GM21723 (cell line): ENCODE data around the gene GPRC5B.

Experiments used
- ATAC-seq: cut with Tn5 transposase; IDR thresholded peaks from one replicate; pipeline ENCODE4 v1.9.1; 2021; ENCODE audit warnings: mild to moderate bottlenecking, moderate library complexity; ENCODE audit not compliant: unreplicated experiment

Gene GPRC5B

DNA sequence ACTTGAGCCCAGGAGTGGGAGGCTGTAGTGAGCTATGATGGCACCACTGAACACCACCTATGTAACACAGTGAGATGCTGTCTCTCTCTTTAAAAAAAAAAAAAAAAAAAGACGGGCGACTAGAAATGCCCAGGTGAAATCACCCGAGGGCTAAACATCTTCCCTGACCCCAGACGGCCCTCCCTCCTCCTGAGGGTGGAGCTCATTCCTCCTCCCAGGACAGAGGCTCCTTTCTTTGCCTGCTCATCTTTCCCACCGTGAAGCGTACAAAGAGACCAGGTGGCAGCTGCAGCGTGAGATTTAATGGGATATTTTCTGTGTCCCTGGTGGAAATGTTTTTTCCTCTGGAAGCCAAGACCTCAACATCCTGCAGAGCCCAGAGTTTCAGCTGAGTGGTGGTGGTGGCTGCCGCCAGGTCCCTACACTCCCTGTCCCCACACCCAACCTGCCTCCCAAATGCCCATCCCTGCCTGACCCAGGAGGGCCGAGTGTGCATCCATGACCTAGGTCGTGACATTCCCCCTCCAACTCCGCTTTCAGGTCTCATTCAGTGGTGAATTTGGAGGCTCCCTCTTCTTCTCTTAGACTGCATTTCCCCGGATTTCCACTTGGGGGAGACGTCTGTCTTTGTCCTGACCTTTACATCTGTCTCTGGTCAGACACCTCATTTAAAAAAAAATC, 14.4 kb upstream of the GPRC5B start:
- ATAC-seq, result no peak

GRCh38 chr16:19898166-19898565, 13.5 kb upstream of the GPRC5B start:
- no peak for ATAC-seq

- ATAC-seq, result no peak
Measured at GRCh38 chr16:19896951-19897350, 12.3 kb upstream of the GPRC5B start.

DNA sequence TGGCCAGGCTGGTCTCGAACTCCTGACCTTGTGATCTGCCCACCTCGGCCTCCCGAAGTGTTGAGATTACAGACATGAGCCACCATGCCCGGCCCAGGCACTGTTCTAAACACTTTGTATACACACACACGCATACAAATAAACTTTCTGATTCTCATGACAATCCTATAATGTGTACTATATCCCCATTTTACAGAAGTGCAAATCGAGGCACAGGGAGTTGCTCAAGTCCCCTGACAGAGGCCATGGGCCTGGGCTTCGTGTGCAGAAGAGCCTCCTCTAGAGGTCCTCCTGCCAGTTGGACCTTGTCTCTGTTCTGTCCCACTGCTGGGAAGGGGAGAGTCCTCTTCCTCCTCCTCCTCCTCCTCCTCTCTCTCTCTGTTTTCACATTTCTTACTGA, 9.9 kb upstream of the GPRC5B start:
- ATAC-seq, result no peak

GRCh38 chr16:19892902-19893301, 8.3 kb upstream of the GPRC5B start:
- no peak for ATAC-seq

DNA sequence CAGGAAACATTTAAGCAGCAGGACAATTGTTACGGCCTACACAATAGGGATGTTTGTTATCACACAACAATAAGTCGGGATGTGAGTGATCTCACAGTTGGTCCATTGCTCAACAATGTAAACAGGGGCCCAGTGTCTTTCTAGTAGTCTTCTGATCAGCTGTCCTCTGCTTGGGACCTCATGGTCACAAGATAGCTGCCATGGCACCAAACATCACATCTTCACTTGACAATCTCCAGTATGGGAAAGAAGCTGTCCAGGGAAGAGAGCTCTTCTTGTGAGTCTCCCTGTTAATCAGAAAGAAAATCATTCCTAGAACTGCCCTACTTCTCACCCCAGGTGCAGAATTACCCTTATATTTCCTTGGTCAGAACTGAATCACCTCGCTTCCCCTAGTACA, 6.3 kb upstream of the GPRC5B start:
- ATAC-seq, result no peak

DNA sequence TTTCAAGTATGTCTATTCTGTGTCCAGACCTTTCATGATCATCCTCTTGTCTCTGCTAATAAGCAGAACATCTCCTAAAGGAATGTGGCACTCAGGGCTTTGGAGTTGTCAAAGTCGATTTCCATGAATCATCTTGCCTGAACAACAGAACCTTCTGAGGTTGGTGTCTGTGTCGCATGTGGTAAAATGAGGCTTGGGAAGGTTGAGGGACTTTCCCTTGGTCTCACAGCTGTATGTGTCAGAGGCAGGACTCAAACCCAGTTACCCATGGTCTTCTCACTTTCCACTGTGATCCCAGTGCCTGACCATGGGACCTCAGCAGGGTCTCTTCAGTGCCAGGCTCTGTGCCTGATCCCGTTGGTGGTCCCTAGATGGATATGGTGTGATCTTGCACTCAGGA, 4.2 kb upstream of the GPRC5B start:
- no peak for ATAC-seq

- peak; percentile 62 for ATAC-seq
Measured at GRCh38 chr16:19886073-19886941, 1.7 kb upstream of the GPRC5B start.

DNA sequence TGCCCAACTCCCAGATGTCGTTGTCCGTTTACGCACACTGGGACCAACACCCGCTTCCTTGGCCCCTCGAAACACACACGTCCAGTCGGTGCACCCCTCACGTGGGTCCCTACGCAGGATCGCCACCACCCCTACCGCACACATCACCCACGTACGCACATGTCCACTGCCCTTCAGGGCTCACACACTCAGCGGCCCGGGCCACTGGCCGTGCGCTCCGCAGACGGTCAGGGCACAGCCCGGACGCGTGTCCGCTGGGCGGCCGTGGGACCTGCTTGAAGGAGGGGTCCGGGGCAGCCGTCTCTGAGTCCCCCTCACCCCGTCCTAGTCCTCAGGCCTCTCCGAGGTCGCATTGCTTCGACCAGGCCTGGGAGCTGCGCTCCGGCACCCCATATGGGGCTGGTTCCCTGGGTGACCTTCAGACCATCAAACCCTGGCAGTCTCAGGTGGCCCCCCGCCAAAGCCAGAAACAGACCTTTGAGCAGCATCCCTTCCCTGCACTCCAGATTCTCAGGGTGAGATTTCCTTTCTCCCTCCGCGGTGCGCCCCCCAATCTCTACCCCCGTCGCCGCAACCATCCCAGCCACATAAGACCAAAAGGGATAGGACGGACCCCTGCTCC, 914 bp upstream of the GPRC5B start:
- no peak for ATAC-seq

GRCh38 chr16:19883966-19884485, 622 bp downstream of the GPRC5B start:
- no peak for ATAC-seq

DNA sequence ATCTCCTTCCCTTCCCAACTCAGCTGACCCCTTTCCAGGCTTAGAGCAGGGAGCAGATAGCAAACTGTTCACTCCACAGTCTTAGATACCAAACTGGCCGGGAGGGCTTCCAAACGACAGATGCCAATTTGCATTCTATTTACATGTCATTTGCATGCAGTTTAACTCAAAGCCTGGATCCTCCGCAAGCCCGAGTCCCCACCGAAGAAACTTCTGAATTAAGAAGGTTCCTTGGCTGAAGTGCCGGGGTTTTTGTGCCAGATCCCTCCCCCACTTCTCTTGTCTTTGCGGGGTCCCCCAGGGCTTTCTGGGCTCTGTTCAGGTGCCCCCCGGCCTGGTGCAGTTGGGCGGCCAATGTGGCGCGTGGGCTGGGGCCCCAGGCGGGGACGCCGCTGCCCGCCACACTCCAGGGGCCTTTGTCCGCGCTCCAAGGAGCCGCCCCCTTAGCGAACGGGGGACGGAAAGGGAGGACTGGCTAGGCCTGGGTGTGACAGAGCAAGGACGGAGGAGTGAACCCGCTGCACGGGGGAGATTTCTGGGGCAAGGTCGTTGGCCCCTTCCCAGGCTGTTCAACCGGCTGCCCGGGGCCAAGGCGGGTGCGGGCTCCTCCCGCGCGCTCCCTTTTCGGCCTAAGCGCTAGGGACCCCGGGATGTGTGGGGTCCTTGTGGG, 1.2 kb downstream of the GPRC5B start:
- no peak for ATAC-seq

GRCh38 chr16:19882646-19883045, 2.0 kb downstream of the GPRC5B start:
- ATAC-seq, result no peak

GRCh38 chr16:19882186-19882585, 2.5 kb downstream of the GPRC5B start:
- no peak for ATAC-seq

DNA sequence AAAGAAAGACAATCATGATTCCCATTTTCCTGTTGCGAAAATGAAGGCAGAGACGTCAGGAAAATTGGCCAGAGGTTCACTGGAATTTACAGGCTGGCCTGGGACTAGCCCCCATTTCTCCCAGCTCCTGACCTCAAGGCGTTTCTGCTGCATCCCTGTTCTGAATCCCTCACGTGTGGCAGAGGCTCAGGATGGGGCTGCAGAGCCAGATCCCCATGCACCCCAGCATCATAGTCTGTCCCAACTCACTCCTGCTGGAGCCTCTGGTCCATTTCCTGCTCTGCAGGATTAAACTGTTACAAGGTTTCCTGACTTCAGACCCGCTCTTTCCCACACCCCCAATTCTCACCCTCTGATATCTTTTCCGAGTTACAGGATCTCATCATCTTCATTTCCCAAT, 2.9 kb downstream of the GPRC5B start:
- ATAC-seq, result no peak

- ATAC-seq, result no peak
Measured at GRCh38 chr16:19881028-19881427, 3.6 kb downstream of the GPRC5B start.

GRCh38 chr16:19879241-19879792, 5.3 kb downstream of the GPRC5B start:
- no peak for ATAC-seq

GRCh38 chr16:19878757-19879156, 5.9 kb downstream of the GPRC5B start:
- ATAC-seq, result no peak

DNA sequence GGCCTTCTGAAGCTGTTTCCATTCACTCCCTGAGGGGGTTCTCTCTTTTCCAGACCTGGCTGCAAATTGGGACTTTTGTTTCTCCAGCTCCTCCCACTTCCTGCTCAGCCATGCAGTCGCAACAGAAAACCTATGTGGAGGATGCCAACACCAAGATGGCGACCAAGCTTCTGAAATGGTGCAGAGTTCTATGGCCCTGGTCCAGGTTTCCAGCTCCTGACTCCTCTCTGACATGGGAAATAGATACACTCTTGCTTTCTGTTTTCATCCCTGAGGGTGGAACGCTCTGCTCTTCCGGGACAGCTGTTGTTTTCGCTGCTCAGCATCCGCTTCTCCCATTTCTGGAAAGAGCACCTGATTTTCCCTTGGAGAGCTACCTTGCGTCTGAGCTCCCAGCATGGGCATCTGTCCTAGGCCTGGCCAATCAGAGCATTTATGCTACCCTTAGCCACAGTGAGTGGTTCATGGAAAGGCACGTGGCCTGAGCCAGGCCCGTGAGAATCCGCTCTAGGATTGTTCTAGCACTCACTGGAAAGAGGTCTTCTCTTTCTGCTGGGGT, 8.1 kb downstream of the GPRC5B start:
- no peak for ATAC-seq

- ATAC-seq, result no peak
Measured at GRCh38 chr16:19875900-19876299, 8.7 kb downstream of the GPRC5B start.

DNA sequence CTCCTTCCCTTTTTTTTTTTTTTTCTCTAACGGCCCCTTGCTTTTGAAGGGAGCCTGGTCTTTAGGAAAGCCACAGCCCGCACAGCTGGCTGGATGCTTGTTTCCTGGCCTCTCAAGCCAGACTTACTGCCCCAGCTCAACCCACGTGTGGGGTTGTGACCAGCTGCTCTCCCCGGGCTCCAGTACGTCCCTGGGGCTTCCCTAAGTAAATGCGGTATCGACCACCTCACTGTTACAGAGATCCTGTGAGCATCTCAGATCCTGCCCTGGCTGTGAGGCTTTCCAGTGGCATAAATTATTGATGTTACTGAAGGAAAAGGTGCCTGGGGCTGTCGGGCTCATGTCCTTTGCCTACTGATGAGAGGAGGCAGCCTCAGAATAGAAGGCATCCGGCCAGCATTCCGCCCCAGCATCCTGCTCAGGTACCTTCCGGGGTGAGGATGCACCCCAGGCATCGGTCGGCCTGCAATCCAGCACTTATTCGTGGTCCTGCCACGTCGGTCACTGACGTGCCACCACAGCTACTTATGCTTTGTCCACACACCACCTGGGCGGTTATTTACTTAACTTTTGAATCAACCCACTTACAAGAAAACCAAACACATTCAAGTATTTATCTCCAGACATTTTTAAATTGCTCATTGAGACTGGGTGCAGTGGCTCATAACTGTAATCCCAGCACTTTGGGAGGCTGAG, 9.6 kb downstream of the GPRC5B start:
- ATAC-seq, result no peak
